Hematopoietic multipotent progenitor cell treated with erythropoietin and hydrocortisone succinate and interleukin-3 and kit ligand, for 17 days (in vitro differentiated cells): ENCODE measurements around the gene STRA8.

Experiments
- DNase-seq: peaks from one replicate; pipeline ENCODE4 v3.0.0-alpha.2; 2015; ENCODE audit warnings: low spot score

STRA8 gene

DNA sequence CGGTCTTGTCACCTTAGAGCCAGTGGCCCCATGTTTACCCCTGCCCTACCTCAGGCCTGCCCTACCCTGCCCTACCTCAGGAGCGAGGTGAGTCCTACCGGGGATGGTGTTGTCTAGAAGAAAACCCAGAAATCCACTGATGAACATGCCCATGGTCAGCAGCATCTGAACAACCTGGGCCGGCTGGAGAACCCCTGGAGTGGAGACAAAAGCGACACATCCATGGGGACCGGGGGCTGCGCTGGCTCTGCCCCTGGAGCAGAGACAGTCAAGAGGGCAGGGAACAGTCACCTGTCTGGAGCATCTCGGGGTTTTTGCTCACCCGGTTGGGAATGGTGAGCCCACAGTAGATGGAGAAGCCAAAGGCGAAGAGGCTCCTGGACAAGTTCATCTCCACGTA is 36.3 kb downstream of the STRA8 start:
- DNase-seq = no peak

DNA sequence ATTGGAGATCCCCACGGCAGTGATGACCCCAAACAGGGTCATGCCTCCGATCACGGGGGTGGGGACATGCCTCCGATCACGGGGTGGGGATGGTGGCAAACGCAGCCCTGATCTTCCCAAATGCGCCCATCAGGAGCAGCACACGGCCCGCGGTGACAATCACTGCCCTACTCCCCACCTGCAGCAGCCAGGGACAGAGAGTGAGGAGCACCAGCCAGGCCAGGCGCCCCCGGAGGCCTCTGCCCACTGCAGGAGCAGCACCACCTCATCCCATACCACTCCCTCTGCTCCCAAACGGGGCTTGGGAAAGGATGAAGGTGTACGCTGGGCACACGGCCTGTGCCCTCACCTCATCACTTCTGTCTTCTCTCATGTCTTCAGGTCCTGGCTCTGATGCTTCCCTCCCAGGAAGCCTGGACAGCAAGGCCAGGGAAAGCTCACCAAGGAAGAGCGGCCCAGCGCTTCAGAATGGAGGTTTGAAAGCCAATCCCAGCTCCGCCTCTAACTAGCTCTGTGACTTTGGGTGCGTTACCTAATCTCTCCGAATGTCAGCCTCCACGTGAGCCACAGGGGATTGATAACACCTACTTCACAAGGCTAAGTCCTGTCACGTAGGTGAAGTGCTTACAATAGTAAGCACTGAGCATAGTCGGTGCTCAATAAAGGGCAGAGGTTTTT is 37.1 kb downstream of the STRA8 start:
- DNase-seq = no peak

- no peak for DNase-seq
Observed at GRCh38 chr7:135271255-135271615, 37.6 kb downstream of the STRA8 start.

DNA sequence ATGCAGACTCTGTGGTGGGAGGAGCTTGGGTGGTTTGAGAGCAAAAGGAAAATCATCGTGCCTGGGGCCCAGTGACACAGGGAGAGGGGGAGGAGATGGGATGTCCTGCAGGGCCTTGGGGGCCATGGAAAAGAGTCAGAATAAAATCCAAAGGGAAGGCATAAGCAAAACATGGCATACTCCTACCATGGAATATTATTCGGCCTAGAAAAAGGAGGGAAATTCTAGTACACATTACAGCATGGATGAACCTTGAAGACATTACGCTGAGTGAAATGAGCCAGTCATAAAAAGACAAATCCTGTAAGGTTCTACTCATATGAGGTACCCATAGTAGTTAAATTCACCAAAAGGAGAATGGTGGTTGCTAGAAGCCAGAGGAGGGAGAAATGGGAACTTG is 38.7 kb downstream of the STRA8 start:
- DNase-seq = no peak

- no peak for DNase-seq
Observed at GRCh38 chr7:135273581-135273980, 39.9 kb downstream of the STRA8 start.

DNA sequence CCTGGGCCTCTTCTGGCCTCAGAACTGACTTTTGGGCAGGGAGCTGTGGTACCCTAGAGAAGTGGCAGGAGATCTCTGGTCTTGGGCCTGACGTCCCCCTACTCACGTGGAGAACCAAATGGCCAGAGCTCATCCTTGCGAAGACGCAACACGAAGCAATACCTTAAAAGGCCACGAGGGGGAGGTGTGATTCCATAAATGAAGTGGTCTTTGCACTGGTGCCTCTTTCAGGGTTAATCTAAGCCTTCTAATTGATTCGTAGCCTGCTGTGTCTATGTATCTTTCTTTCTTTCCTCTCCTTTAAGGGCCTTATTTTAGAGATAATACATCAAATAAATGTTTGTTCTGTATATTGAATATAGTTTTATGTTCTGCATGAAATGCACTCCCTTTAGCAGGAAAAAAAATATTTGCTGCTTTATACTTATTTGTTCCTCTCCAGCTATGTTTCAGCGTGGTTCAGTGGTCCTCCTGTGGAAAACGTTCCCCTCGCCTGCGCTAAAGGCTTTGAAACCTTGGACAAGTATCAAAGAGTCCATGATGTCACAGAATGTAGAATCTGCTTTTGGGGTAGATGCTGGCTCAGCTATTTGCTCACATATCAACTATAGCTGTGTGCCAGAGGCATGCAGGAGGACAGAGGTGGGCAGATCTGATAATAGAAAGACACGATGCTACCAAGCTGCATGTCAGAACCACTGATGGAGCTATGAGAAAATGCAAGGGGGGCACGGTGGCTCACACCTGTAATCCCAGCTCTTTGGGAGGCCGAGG is 41.0 kb downstream of the STRA8 start:
- peak; percentile 78 for DNase-seq

DNA sequence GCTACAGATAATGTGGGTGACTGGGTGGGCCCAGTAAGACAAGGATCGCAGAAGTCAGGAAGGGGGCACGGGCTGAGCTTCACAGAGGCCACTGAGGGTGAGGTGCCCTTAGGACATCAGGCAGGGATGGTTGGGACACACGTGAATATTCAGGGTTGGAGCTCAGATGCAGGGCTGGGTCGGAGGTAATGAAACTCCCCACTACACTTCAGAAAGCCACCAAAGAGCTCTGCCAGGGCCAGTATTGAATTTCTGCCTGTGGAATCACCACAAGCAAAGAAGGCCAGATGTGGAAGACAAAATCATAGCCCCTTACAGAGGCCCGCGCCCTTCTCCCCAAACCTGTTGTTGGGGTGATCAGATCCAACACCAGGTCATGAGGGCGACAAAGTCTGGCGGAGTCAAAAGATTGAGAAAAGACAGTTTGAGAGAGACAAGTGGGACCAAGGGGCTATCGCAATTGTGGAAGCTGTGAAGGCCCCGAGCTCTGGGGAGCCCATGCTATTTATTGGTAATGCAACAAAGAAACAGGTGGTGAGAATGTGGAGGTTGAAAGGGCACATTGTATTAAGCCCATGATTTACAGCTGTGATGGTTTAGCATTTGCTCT is 42.4 kb downstream of the STRA8 start:
- no peak for DNase-seq

DNA sequence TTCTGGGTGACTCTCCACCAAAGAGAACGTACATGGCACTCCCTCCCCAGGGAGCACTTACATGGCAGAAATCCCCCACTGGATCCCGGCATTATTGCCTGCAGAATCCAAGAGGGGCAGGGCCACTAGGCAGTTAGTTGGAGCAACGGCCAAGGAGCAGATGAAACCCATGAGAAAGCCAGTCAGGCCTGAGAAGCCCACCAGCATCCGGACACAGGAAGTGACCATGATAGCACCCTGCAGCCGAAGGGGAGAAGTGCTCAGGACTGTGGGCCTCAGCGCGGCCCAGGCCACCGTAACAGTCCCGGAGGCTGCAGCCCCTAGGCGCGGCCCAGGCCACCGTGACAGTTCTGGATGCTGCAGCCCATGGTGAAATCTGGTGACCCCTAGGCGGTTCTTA is 43.5 kb downstream of the STRA8 start:
- DNase-seq = no peak

DNA sequence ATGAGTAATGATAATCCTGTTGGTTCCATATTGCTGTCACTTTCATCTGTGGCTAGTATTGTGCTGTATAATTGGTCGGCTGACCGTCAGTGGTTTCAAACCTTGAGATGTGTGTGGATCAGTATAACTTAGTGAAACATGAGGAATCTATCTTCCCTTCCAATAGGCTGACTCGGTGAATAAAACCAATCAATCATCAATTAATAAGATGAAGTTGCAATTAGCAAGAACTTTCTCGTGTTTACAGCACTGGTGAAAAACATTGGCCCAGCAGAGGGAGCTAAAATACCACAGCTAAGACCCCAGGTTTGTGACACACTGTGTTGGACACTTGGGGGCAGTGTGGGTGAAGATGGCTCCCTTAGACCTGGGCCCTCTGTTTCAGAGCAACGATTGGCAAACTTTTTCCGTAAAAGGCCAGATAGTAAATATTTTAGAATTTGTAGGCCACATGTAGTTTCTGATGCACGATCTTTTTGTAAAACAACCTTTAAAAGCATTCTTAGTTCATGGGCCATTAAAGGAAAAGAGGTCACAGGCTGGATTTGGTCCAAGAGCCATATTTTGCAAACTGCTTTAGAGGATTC is 47.8 kb downstream of the STRA8 start:
- peak; percentile 85 for DNase-seq

DNA sequence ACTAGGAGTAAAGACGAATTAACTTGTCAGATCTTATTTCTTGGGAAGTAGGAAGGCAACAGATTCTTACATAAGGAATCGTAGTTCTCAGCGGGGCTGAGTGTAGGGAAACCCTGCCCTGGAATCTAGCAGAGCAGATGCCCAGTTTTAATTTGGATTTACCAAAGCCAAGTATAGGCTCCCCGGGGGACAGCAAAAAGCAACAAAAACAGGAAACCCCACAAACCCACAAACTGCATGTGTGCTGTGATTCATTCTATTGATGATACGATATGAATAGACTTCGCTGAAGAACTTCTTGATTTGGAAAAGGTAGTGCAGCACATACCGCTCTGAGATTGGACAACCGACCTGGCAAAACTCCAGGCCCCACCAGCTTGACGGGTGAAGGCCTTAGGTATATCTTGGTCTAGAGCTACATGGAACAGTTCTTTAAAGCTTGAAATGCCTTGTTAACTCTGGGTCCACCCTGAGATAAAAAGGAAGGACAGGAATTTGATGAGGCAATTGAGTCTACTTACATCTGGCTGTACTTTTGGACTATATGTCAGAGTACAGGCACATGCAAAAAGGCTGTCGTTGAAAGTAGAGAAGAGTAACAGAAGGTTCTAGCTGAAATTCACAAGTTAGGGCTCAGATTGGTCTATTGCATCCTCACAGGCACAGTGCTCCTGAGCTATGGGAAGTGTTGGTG is 49.1 kb downstream of the STRA8 start:
- no peak for DNase-seq

DNA sequence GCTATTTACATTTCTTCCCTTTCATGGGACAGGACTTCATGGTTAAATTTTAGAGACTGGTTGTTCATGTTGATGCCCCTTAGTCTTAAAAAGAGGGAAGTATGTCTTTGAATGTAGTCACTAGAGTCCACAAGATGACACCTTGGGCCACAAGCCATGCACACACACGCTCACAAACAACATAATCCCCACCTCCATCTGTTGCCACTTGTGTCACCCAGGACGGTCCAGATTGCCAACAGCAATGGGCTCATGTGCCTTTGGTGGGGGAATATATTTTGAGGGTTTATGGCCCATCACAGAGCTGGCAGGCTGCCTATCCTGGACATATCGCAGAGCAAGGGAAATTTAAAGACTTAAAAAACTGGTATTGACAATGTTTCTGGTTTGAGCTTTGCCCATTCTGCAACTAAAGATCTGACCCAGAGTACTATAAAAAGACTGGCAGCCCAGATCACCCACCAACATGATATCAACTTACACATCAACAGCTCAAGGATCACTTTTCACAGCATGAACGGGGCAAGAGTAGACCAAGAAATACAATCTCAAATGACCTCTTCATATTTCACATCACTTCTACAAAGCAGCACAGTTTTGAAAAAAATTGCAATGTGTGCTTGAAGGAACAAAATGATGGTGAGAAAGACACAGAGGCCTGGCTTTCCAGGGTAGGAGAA is 50.5 kb downstream of the STRA8 start:
- DNase-seq = no peak

DNA sequence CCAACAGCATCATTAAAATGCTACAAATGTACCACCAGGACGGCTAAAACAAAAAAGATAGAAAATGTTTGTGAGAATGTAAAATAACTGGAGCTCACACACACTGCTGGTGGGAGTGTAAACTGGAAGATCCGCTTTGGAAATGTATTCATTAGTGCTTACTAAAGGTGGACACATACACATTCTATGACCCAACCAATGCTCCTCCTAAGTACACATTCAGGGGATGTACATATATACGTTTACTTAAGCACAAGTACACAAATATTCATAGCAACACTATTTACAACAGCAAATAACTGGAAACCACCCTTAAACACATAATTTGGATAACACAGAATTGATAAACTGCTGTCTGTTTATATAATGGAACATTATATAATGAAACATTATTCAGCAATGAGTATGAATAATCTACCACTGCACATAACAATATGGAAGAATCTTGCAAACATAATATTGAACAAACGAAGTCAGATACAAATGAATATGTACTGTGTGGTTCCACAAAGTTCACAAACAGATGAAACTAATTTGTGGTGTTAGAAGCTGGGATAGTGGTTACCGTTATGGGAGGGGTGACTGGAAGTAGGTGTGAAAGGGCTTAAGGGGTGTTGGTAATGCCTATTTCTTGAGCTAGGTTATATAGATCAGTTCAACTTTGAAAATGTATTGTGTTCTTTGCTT is 52.1 kb downstream of the STRA8 start:
- no peak for DNase-seq

DNA sequence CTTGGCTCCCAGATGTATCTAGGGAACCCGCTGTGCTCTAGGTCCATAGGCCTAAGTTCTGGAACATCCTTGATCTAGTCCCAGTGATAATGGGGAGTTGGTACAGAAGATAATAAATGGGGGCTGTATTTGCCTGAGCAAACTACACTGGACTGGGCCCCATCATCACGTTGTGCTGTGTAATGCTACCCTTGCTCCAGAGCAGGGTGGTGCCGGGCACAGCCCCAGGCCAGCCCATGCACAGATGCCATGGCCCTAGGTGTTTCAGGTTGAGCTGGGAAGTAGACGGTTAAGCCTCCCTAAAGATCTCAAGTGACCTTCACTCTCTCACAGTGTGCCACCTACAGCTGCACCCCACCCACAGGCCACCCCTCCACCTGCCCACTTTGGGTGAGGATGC is 53.2 kb downstream of the STRA8 start:
- no peak for DNase-seq

GRCh38 chr7:135290594-135290993 is 57.0 kb downstream of the STRA8 start:
- no peak for DNase-seq

GRCh38 chr7:135291809-135292253 is 58.2 kb downstream of the STRA8 start:
- DNase-seq = no peak

DNA sequence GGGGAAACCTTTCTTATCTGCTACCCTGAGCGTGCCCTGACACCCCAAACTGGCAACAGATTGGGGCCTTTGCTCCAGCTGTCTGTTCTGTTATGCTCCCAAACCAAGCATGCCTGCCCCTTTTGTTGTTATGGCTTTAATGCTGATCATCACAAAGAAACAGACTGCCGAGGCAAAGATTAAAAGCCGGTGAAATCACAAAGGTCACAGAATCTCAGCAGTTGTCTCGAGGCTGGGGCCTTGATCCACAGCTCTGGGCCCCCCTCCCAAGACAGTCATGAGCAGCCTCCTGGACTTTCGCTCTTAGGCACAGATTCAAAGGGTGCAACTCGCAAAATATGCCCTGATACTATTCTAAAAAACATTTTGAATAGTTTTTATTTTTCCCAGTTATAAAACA is 65.6 kb downstream of the STRA8 start:
- DNase-seq = no peak

- no peak for DNase-seq
Observed at GRCh38 chr7:135300913-135301765, 67.5 kb downstream of the STRA8 start.
